HepG2 (cell line): ENCODE measurements around the gene SEPTIN3. TPM values are rescaled to one million over a fixed set of nuclear protein-coding genes. Genes with fewer than 3 reads are reported as not detected.
A peak's percentile ranks its signal among the peaks of the same experiment; 100 is the strongest.

ENCODE experiments used
- AGO1 ChIP-seq: fragments of 200-400 bp; formaldehyde crosslinking; IDR thresholded peaks from 2 replicates; pipeline ENCODE4 v1.6.1; 2017; ENCODE audit warnings: mild to moderate bottlenecking, low read depth, low read length, moderate library complexity; ENCODE audit not compliant: poor library complexity, severe bottlenecking
- ATM ChIP-seq: fragments of 450-650 bp; IDR thresholded peaks from 2 replicates; pipeline ENCODE4 v1.7.1; 2017; ENCODE audit warnings: mild to moderate bottlenecking, borderline replicate concordance
- BCL6 ChIP-seq: IDR thresholded peaks from 2 replicates; pipeline ENCODE4 v1.6.1; 2016; ENCODE audit warnings: missing genetic modification reagents, missing compliant biosample characterization
- DMAP1 ChIP-seq: IDR thresholded peaks from 2 replicates; pipeline ENCODE4 v1.6.1; 2016
- MAZ ChIP-seq, 2 experiments: sonication (generic) in 1 of 2; formaldehyde crosslinking in 1 of 2; IDR thresholded peaks; 2 replicates each; pipeline versions ENCODE4 v1.5.0 to v1.6.1; 2012 to 2020; ENCODE audit warnings: low read depth in 2 of 2, mild to moderate bottlenecking in 2 of 2, borderline replicate concordance in 1 of 2, improper control_type of control experiment in 1 of 2, low read length in 1 of 2, missing genetic modification reagents in 1 of 2, moderate library complexity in 1 of 2
- PAF1 ChIP-seq: IDR thresholded peaks from 2 replicates; pipeline ENCODE4 v1.6.1; 2016; ENCODE audit warnings: missing genetic modification reagents, missing compliant biosample characterization
- PRPF4 ChIP-seq: fragments of 200-400 bp; formaldehyde crosslinking; IDR thresholded peaks from 2 replicates; pipeline ENCODE4 v1.6.1; 2016; ENCODE audit warnings: low read length, low read depth; ENCODE audit not compliant: poor library complexity, severe bottlenecking
- REST ChIP-seq, 2 experiments: IDR thresholded peaks; 2 replicates each; pipeline ENCODE4 v1.6.1; 2011 to 2012; ENCODE audit warnings: low read length in 2 of 2, borderline replicate concordance in 1 of 2, low read depth in 1 of 2, mild to moderate bottlenecking in 1 of 2, moderate library complexity in 1 of 2
- SATB2 ChIP-seq: sonication (generic); formaldehyde crosslinking; IDR thresholded peaks from 2 replicates; pipeline ENCODE4 v1.5.0; 2020; ENCODE audit warnings: missing genetic modification reagents
- SOX13 ChIP-seq, 3 experiments: fragments of 450-650 bp in 1 of 3; sonication (generic) in 1 of 3; formaldehyde crosslinking in 1 of 3; IDR thresholded peaks in 2 of 3; conservative IDR thresholded peaks in 1 of 3; 2 replicates each; pipeline versions ENCODE4 v1.5.0 to v1.6.1; 2016 to 2020; ENCODE audit warnings: antibody characterized with exemption in 1 of 3, mild to moderate bottlenecking in 1 of 3, missing compliant biosample characterization in 1 of 3, missing genetic modification reagents in 1 of 3, moderate library complexity in 1 of 3
- SSRP1 ChIP-seq: IDR thresholded peaks from 2 replicates; pipeline ENCODE4 v1.6.1; 2016; ENCODE audit warnings: control low read depth
- TEAD3 ChIP-seq: optimal IDR thresholded peaks from 2 replicates; pipeline ENCODE3; 2016; ENCODE audit warnings: borderline replicate concordance
- TFDP1 ChIP-seq: IDR thresholded peaks from 2 replicates; pipeline ENCODE4 v1.6.1; 2016; ENCODE audit warnings: missing compliant biosample characterization, missing genetic modification reagents, borderline replicate concordance
- ZFP36 ChIP-seq: fragments of 150-350 bp; IDR thresholded peaks from 2 replicates; pipeline ENCODE4 v1.6.1; 2018; ENCODE audit warnings: borderline replicate concordance, low read length, low read depth; ENCODE audit not compliant: partially characterized antibody
- ZNF160 ChIP-seq: sonication (generic); formaldehyde crosslinking; IDR thresholded peaks from 2 replicates; pipeline ENCODE4 v1.8.0; 2022; ENCODE audit warnings: mild to moderate bottlenecking, inconsistent platforms, missing genetic modification reagents
- ZNF414 ChIP-seq: sonication (generic); formaldehyde crosslinking; IDR thresholded peaks from 2 replicates; pipeline ENCODE4 v1.5.0; 2020; ENCODE audit warnings: missing genetic modification reagents
- ZNF761 ChIP-seq: sonication (generic); formaldehyde crosslinking; conservative IDR thresholded peaks from 2 replicates; pipeline ENCODE4 v1.4.0; 2020; ENCODE audit warnings: mild to moderate bottlenecking, missing genetic modification reagents
- polyA plus RNA-seq, 8 experiments: library from polyadenylated mRNA; depleted of rRNA in 3 of 8; stranded (reverse) in 7 of 8; unstranded in 1 of 8; fragments of >200 nt; fragmentation: Illumina TruSeq in 4 of 8; extraction: Trizol in 4 of 8; gene quantifications; 2 replicates each; pipeline versions ENCODE4 v1.2.1 to v1.2.3, GENCODE V29; 2011 to 2016; ENCODE audit warnings: low read depth in 4 of 8, missing spikeins in 1 of 8, mixed read lengths in 1 of 8; ENCODE audit not compliant: insufficient read depth in 1 of 8
- total RNA-seq, 5 experiments: library from RNA; depleted of rRNA; stranded (reverse); fragments of >200 nt; fragmentation: Illumina TruSeq; extraction: Trizol; gene quantifications; 2 replicates each; pipeline ENCODE4 v1.2.3, GENCODE V29; 2016; ENCODE audit warnings: low read depth in 1 of 5
- TF ChIP-seq, protein P1 (sequence below): sonication (generic); formaldehyde crosslinking; IDR thresholded peaks from 2 replicates; pipeline ENCODE4 v1.5.0; 2020; ENCODE audit warnings: mild to moderate bottlenecking, missing genetic modification reagents
- TF ChIP-seq, protein P2 (sequence below): sonication (generic); formaldehyde crosslinking; IDR thresholded peaks from 2 replicates; pipeline ENCODE4 v1.4.0; 2020; ENCODE audit warnings: mild to moderate bottlenecking, missing genetic modification reagents

SEPTIN3 gene
- total and polyA plus RNA-seq, 2 of the 13 experiments (the other 11 are each of a cell fraction or from before 2014, with no cell fraction given) = 0.04 TPM; not detected in 1

DNA sequence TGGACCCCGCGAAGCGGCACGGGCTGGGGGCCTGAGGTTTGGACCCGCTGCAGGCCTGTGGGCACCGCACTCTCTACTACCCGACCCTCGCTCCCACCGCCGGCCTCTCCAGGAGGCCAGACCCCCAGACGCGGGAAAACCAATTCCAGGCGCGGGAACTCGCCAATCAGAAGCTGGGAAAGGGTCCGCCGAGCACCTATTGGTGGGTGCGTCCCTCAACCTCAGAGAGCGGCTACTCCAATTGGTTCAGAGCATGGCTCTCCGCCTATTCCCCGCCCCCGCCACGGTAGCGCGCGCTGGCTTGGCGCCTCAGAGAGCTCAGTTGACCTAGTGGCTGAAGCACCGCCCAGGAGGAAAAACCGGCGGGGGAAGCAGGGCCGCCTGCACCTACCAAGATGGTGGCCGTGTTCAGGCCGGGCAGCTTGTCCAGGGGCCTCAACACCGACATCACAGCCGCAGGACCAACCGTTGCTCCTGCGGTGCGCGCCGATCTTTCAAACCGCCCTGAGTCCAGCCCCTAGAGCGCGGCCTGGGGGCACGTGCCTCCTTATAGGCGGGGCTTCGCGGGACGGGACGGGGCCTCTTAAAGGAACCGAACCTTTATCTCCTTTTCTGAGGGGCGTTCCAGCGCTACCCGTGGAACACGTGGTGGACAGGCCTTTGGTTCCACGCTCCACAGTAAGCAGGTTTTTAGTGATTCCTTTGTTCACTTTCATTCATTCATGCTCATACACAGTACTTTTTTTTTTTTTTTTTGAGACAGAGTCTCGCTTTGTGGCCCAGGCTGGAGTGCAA is 22.4 kb upstream of the SEPTIN3 start, which contains the start of gene CENPM (continued):
- no peak for TF ChIP-seq REST (IDR thresholded peaks at IDR 0.05; ENCODE audit: borderline replicate concordance in 1 of 2, low read depth in 1 of 2, low read length in 2 of 2)
- TF ChIP-seq ZNF160 (CRISPR knock-in tag) = peak; percentile 73
- peak; percentile 93 for TF ChIP-seq DMAP1 (CRISPR knock-in tag)
- TF ChIP-seq SATB2 = no peak
- TF ChIP-seq, protein P1, sequence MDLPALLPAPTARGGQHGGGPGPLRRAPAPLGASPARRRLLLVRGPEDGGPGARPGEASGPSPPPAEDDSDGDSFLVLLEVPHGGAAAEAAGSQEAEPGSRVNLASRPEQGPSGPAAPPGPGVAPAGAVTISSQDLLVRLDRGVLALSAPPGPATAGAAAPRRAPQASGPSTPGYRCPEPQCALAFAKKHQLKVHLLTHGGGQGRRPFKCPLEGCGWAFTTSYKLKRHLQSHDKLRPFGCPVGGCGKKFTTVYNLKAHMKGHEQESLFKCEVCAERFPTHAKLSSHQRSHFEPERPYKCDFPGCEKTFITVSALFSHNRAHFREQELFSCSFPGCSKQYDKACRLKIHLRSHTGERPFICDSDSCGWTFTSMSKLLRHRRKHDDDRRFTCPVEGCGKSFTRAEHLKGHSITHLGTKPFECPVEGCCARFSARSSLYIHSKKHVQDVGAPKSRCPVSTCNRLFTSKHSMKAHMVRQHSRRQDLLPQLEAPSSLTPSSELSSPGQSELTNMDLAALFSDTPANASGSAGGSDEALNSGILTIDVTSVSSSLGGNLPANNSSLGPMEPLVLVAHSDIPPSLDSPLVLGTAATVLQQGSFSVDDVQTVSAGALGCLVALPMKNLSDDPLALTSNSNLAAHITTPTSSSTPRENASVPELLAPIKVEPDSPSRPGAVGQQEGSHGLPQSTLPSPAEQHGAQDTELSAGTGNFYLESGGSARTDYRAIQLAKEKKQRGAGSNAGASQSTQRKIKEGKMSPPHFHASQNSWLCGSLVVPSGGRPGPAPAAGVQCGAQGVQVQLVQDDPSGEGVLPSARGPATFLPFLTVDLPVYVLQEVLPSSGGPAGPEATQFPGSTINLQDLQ (CRISPR knock-in tag) = no peak; the same call in 1 of the 2 replicates
- peak; percentile 97; the same call in 1 of the 2 replicates for TF ChIP-seq TFDP1 (CRISPR knock-in tag)
- no peak for TF ChIP-seq SSRP1 (CRISPR knock-in tag)
- no peak for TF ChIP-seq AGO1
- TF ChIP-seq BCL6 (CRISPR knock-in tag) = no peak
- TF ChIP-seq ATM = no peak
- TF ChIP-seq TEAD3 = no peak
- TF ChIP-seq PAF1 (CRISPR knock-in tag) = no peak
- peak; percentile 95 for TF ChIP-seq ZNF761 (CRISPR knock-in tag)
- no peak for TF ChIP-seq SOX13 (IDR thresholded peaks at IDR 0.05)
- TF ChIP-seq SOX13 (CRISPR knock-in tag; conservative IDR thresholded peaks at IDR 0.05 in 1 of 2, IDR thresholded peaks at IDR 0.05 in 1 of 2) = 0 out of 4 replicates have a peak, but pooled peaks of 1 of the 2 experiments have one; percentile 11
- TF ChIP-seq, protein P2, sequence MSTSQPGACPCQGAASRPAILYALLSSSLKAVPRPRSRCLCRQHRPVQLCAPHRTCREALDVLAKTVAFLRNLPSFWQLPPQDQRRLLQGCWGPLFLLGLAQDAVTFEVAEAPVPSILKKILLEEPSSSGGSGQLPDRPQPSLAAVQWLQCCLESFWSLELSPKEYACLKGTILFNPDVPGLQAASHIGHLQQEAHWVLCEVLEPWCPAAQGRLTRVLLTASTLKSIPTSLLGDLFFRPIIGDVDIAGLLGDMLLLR (CRISPR knock-in tag) = no peak; the same call in 1 of the 2 replicates
- TF ChIP-seq ZNF414 (CRISPR knock-in tag) = peak; percentile 89; the same call in 1 of the 2 replicates
- TF ChIP-seq PRPF4 = no peak
- TF ChIP-seq MAZ (IDR thresholded peaks at IDR 0.05; ENCODE audit: borderline replicate concordance, low read depth, low read length) = no peak
- TF ChIP-seq MAZ (CRISPR knock-in tag; IDR thresholded peaks at IDR 0.05; ENCODE audit: low read depth) = peak; percentile 48; the same call in 1 of the 2 replicates
- no peak for TF ChIP-seq ZFP36
